Gastroesophageal sphincter (tissue), 4 donors: ENCODE measurements around the gene PPP1R7. TPM values are rescaled to one million over a fixed set of nuclear protein-coding genes. Genes with fewer than 3 reads are reported as not detected.

Experiments used
- ATAC-seq: fragments of 150-250 bp; one replicate; pipeline ENCODE4 v1.9.1; 2016; ENCODE audit warnings: mild to moderate bottlenecking, moderate library complexity
- H3K27ac ChIP-seq, 4 donors: fragments of 200-600 bp; sonication (generic) in 3 of 4; 1 replicate in 3 of 4; 2 replicates in 1 of 4; pipeline ENCODE4 v1.5.1; 2016 to 2019
- H3K27me3 ChIP-seq: fragments of 200-600 bp; sonication (generic); one replicate; pipeline ENCODE4 v1.5.1; 2019
- H3K36me3 ChIP-seq, 2 donors: fragments of 200-600 bp; sonication (generic); one replicate each; pipeline ENCODE4 v1.5.1; 2019; ENCODE audit warnings: control low read depth in 1 of 2
- H3K4me1 ChIP-seq, 3 donors: fragments of 200-600 bp; sonication (generic); 1 replicate in 2 of 3; 2 replicates in 1 of 3; pipeline ENCODE4 v1.5.1; 2016 to 2019; ENCODE audit warnings: control low read depth in 2 of 3
- H3K4me3 ChIP-seq, 2 donors: fragments of 200-600 bp; sonication (generic); one replicate each; pipeline ENCODE4 v1.5.1; 2019; ENCODE audit warnings: mild to moderate bottlenecking in 1 of 2, moderate library complexity in 1 of 2
- H3K9me3 ChIP-seq, 3 donors: fragments of 200-600 bp; sonication (generic); one replicate each; pipeline ENCODE4 v1.5.1; 2017 to 2019; ENCODE audit warnings: control low read depth in 2 of 3
- CTCF ChIP-seq, 4 experiments: fragments of 200-600 bp in 2 of 4; fragments of 450-650 bp in 2 of 4; sonication (generic) in 1 of 4; IDR thresholded peaks; one replicate each; pipeline ENCODE4 v1.5.1; 2017 to 2019; ENCODE audit warnings: antibody characterized with exemption in 4 of 4, mild to moderate bottlenecking in 2 of 4, moderate library complexity in 2 of 4
- EP300 ChIP-seq: sonication (generic); formaldehyde crosslinking; IDR thresholded peaks from one replicate; pipeline ENCODE4 v1.6.1; 2017; ENCODE audit warnings: antibody characterized with exemption, mild to moderate bottlenecking
- POLR2A ChIP-seq, 2 donors: fragments of 450-650 bp; IDR thresholded peaks; one replicate each; pipeline ENCODE4 v1.6.1; 2017; ENCODE audit warnings: antibody characterized with exemption in 2 of 2, mild to moderate bottlenecking in 2 of 2, moderate library complexity in 1 of 2
- POLR2AphosphoS5 ChIP-seq: sonication (generic); formaldehyde crosslinking; IDR thresholded peaks from one replicate; pipeline ENCODE4 v1.6.1; 2017; ENCODE audit warnings: antibody characterized with exemption
- WGBS, 2 donors: methylation state at CpG; one replicate each; pipeline ENCODE4 v1.1.5; 2018; ENCODE audit warnings: low coverage in 1 of 2; 5-methylcytosine and 5-hydroxymethylcytosine counted together
- total RNA-seq, 4 donors: library from RNA; depleted of rRNA; stranded (reverse); fragments of >200 nt; gene quantifications; one replicate each; pipeline ENCODE4 v1.1.0, GENCODE V29; 2016

PPP1R7 gene
- total RNA-seq, 4 donors from 2014 or later, result 62.3 to 90.7 (median 73.3) TPM

GRCh38 chr2:241121008-241121407 lies 29.3 kb upstream of the PPP1R7 start:
- no peak overlapping the region for H3K27ac ChIP-seq
- no peak for TF ChIP-seq EP300
- TF ChIP-seq POLR2A (IDR thresholded peaks at IDR 0.05), result no peak
- no peak for TF ChIP-seq CTCF (IDR thresholded peaks at IDR 0.05)
- no peak for TF ChIP-seq POLR2AphosphoS5
- H3K27me3 ChIP-seq, result no peaks in the 10 kb centered on the region
- peaks cover 0 to 8% of the 10 kb centered on the region in 2 donors for H3K36me3 ChIP-seq
- 93 to 100% methylated on average over 5 of the region's 5 CpGs for WGBS, 2 donors
- no peak for ATAC-seq
- H3K4me3 ChIP-seq, result no peak overlapping the region
- H3K4me1 ChIP-seq, result no peaks in the 10 kb centered on the region
- H3K9me3 ChIP-seq, result no peaks in the 10 kb centered on the region

DNA sequence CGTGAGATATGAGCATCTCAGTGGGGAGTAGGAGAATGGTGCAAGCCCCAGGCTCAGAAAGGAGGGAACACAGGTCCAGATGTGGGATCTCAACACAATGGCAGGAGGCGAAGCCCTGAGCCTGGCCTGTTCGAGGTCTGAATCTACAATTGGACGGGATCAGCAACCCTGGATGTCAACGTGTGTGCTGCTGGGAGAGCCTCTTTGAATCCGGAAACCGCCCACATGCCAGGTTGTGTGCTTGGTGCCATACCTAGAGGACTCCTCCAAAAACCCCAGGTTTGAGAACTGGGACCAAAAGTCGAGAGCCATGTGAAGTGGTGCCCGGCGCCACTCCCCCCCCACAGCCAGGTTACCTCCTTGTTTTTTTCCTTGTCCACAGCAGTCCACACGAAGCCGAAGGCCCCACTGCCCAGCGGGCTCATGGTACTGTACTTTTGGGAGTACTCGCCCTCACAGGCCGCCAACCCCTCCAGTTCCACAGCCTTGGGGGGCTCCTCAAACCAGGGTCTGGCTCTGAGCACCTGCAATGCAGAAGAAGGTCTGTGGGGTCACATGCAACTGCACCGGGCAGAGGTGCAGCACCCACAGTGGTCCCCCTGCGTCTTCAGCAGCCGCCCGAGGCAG lies 27.8 kb upstream of the PPP1R7 start:
- ATAC-seq, result no peak
- Histone ChIP-seq H3K27ac (no peak overlapping the region), H3K9me3 (no peaks in the 10 kb centered on the region), H3K4me3 (no peak overlapping the region), H3K36me3 (peaks cover 0 to 19% of the 10 kb centered on the region in 2 donors), H3K27me3 (no peaks in the 10 kb centered on the region), H3K4me1 (no peaks in the 10 kb centered on the region)
- 80% methylated on average over 8 to 17 of the region's 19 CpGs for WGBS, 2 donors
- TF ChIP-seq EP300 (no peak), POLR2AphosphoS5 (no peak), CTCF (IDR thresholded peaks at IDR 0.05) (no peak), POLR2A (IDR thresholded peaks at IDR 0.05) (no peak)

- no peaks in the 10 kb centered on the region for H3K9me3 ChIP-seq
- H3K27ac ChIP-seq, result no peak overlapping the region
- TF ChIP-seq CTCF (IDR thresholded peaks at IDR 0.05), result no peak
- no peak for TF ChIP-seq POLR2AphosphoS5
- no peak for TF ChIP-seq EP300
- no peak for TF ChIP-seq POLR2A (IDR thresholded peaks at IDR 0.05)
- H3K27me3 ChIP-seq, result no peaks in the 10 kb centered on the region
- no peak for ATAC-seq
- H3K36me3 ChIP-seq, result peaks cover 0 to 19% of the 10 kb centered on the region in 2 donors
- WGBS, 2 donors, result 84% methylated on average over 6 of the region's 16 CpGs; no CpG with 5 or more reads in 1 of the 2 donors
- no peak overlapping the region for H3K4me3 ChIP-seq
- H3K4me1 ChIP-seq, result no peaks in the 10 kb centered on the region
These were observed 26.3 kb upstream of the PPP1R7 start for GRCh38 chr2:241123816-241124536.

GRCh38 chr2:241125626-241126025 lies 24.6 kb upstream of the PPP1R7 start:
- H3K4me3 ChIP-seq, result no peak overlapping the region
- TF ChIP-seq CTCF (IDR thresholded peaks at IDR 0.05), result no peak
- TF ChIP-seq EP300, result no peak
- TF ChIP-seq POLR2AphosphoS5, result no peak
- no peak for TF ChIP-seq POLR2A (IDR thresholded peaks at IDR 0.05)

More at GRCh38 chr2:241125626-241126025, 24.6 kb upstream of the PPP1R7 start:
- Histone ChIP-seq H3K27ac (no peak overlapping the region), H3K9me3 (no peaks in the 10 kb centered on the region), H3K4me1 (no peaks in the 10 kb centered on the region), H3K27me3 (no peaks in the 10 kb centered on the region), H3K36me3 (peaks cover 0 to 19% of the 10 kb centered on the region in 2 donors)
- ATAC-seq, result no peak
- 94 to 97% methylated on average over 5 to 12 of the region's 13 CpGs for WGBS, 2 donors
